Glomerular visceral epithelial cell (primary cell): ENCODE results near the gene RNASEH1.
A peak's percentile ranks its signal among the peaks of the same experiment; 100 is the strongest.

Experiments
- DNase-seq: peaks from one replicate; pipeline ENCODE4 v3.0.0-alpha.2; 2016; ENCODE audit errors: extremely low spot score

RNASEH1 gene

DNA sequence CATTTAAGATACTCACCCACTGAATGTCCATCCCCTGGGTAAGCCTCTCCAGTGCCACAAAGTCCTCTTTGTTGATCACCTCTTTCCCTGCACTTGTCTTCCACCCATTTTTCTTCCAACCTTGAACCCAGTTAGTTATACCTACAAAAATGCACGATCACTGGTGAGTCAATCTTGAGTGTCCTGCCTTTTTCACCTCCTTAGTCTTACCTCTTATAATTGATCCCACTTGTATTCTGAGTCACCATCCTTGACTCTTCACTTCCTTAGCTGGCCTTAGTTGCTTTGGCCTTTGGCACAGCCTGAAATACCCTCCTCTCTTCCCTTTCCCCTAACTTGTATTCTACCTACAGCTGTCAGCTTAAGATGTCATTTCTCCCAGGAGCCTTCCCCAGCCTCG is 10.2 kb downstream of the RNASEH1 start:
- DNase-seq, result no peak

DNA sequence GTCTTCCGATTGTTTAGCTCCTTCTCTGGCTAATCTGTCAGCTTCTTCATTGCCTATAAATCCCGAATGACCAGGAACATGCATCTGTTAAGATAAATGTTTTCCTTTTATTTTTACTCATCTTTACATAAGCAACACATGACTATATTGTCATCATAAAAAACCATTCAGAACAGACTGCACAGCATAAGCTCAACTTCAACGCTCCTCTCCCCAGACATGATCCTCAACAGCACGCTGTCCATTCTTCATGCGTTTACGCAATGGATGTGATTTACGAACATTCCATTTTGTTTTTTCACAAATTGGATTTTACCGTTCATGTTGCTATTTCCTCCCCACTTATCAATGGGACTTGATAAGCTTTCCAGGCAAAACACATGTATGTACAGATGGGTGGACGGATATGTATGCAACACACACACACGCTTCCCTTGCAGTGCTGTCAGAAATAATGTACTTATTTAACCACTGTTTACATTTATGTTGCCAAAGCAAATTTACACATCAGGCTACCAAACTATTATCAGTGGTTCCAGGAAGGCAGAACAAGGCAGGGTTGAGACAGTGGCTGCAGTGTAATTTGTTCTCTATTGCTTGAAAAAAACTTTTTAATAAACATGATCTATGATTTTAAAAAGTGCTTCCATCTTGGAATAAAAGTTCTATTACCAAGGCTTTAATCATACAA is 12.2 kb downstream of the RNASEH1 start:
- no peak for DNase-seq

DNA sequence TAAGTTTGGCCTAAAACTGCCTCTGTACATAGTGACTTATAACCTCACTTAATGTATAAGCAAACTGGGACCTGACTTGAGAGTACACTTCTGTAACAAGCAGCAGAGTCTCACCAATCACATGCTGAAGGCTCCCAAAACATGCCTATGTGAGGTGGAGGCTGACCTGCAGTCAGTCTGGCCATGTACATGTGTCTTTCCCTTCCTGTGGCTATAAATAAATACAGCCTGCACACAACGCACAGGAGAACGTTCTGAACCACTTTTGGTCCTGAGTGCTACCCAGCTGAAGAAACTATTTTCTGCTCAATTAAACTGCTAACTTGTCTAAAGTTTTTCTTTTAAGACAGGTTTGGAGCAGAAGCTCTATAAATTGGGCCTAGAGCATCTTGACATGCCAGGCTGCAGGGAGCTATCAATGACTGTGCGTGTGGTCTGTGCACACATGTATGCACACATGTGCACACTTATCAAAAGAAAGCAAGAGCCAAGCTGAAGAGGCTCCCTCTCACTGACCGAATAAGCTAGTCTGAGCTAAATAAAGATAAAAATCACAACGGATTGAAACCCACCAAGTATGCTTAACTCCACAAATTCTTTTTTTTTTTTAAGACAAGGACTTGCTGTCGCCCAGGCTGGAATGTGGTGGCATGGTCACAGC is 15.0 kb downstream of the RNASEH1 start:
- no peak for DNase-seq

DNA sequence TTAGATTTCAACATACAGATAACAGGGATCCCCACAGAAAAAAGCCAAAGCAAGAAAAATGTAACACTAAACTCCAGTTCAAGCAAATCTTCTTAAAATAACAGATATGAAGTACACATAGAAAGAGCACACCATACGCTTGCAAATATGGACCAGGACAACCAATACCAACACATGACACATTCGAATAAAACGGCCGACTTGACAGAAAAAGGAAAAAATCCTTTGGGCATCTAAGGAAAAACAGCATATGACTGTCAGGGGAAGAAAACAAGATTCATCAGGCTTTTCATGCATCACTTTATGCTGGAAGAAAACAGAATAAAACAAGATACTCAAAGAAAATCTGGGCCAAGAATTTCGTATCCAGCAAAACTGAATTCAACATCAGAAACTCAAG is 16.0 kb downstream of the RNASEH1 start:
- no peak for DNase-seq

DNA sequence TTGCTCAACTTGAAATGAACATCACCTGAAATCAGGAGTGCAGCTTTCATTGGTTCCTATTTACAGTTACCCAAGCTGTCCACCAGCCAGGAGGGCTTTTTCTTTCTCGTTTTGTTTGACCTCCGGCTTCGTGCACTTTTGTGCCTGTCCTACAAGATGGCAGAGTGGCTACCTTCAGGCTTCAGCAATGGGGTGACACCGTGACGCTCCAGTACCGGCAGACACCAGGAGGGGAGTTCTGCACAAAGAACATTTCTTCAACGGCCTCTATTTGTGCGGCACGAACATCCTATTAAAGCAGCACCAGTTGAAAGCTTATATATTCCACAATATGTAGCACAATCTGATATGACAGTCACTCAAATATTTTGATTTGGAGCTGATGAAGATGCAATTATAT is 18.3 kb downstream of the RNASEH1 start:
- DNase-seq, result no peak

DNA sequence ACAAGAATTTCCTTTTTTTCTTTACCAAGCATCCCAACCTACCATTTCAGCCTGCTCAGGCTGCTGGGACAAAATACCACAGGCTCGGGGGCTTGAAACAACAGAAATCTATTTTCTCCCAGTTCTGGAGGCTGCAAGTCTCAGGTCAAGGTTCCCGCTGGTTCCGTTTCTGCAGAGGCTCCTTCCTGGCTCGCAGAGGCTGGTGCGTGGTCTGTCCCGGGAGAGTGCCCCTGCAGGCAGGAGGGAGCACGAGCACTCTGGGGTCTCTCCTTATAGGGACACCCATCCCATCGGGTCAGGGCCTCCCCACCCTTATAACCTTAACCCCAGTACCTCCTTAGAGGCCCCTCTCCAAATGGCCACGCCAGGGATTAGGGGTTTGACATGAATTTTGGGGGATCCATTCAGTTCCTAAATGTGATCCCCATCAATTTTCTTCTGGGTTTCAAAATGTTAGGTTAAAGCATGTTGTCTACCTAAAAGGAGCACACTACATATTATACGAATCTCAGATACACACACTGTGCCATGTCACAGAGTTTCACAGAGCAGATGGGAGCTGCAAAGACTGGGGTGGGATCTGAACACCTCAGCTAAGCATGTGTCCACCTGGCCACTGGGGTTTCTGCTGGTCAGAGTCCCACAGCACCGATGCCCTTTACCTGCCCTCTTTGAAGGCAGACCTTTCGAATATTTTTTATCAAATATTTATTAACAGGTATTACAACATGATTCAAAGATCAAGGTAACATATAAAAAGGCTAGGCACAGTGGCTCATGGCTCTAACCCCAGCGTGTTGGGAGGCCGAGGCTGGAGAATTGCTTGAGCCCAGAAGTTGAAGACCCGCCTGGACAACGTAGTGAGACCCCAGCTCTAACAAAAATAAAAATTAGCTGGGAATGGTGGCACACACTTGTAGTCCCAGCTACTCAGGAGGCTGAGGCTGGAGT is 21.2 kb downstream of the RNASEH1 start:
- peak; percentile 64 for DNase-seq

DNA sequence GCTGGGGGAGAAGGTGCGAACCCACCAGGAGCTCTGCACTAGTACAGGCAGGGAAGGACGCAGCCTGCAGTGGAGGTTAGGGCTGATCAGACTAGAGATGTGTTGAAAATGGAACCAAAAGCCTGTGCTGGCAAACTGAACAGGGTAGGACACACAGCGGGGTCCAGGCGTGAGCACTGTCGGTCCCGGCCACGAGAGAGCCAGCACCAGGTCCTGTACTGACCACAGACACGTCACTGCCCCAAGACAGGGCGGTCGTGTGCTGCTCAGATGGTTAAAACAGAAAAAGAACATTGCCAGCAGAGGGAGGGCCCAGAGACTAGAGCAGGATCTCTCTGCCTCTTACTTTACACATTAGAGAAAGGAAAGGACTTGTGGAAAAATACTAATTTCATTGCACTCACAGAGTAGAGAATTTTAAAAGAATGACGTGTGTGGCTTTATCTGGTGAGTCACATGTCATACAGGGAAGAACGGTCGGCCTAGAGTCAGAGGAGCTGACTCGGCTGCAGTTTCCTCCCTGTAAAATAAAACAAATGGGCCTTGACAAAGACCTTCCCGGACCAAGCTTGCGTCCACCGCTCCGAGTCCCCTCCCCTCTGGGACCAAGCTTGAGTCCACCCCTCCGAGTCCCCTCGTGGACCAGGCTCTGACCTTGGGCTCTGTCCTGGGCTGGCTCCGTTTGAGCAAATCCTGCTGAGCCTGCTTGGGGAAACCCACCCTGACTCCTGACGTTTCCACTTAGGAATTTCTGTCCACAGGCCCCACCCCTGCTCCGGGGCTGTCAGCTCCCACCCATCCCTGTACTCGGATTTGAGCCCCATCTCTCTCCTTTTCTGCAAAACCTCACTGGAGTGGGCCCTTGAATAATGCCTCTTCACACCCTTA is 22.1 kb downstream of the RNASEH1 start:
- DNase-seq, result peak; percentile 77

DNA sequence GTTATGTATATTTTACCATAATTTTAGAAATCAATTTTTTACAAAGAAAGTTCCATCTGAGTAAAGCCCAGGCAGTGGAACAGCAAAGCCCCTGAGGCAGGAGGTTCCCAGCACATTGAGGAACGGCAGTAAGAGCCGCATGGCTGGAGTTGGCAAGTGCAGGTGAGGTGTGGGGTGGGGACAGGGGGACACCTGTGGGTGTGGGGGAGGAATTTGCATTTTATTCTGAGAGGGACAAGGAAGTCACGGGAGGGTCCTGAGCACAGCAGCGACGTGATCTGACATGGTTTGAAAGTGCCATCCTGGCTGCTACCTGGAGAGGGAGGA is 22.7 kb downstream of the RNASEH1 start:
- DNase-seq, result no peak

DNA sequence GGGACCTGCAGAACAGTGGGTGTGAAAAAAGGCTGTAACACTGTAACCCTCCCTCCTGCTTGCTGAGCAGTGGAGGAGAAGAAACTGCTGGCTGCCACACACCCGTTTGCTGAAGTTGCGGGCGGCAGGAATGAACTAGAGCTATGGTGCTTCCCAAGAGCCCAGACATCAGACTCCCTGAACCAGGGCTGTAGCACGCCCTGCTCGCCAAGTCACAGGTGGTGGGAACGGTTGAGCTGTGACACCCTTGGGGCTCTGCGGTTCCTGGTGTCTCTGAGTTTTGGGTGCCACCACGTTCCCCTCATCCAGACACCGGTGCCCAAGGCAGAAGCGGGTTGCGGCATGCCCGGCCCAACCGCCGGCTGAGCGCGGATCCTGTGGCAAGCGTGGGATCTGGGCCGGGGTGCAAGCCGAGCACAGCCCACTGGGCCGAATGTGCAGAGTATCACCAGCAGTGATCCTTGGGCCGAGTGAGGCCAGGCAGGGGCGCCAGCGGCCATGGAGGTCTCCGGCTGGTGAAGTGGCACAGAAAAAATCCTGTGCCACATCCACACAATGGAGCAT is 23.8 kb downstream of the RNASEH1 start:
- DNase-seq, result no peak

DNA sequence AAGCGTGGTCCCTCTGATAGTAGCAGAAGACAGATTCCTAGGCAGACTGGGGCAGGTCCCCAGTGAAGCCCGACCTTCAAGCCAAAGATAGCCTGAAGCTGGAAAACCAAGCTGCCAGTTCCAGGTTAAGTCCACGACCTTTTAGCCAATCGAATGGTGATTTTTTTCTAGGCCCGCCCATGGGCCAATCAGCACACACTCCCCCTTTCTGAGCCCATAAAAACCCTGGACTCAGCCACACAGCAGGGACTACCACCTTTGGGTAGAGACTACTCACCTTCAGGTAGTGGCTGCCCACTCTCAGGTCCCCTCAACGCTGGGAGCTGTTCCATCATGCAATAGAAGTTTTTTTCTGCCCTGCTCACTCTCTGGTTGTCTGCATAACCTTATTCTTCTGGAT is 24.3 kb downstream of the RNASEH1 start:
- no peak for DNase-seq

DNA sequence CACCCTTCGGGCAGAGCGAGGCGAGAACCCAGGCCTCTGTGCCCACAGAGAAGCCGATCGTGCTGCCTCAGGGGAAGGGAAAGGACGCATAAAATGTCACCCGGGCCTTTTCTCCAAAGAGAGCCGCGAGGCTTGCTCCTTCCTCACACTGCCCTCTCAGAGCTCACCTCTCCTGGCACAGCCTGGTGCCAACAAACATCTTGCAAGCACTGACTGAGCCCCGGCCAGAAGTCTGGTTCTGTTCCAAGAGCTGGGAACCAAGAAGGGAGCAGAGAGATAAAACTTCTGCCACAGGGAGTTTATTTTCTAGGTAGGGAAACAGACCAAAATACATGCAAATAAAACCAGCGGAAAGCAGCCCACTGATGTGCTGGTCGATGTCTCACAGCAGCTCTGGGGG is 25.2 kb downstream of the RNASEH1 start:
- no peak for DNase-seq

DNA sequence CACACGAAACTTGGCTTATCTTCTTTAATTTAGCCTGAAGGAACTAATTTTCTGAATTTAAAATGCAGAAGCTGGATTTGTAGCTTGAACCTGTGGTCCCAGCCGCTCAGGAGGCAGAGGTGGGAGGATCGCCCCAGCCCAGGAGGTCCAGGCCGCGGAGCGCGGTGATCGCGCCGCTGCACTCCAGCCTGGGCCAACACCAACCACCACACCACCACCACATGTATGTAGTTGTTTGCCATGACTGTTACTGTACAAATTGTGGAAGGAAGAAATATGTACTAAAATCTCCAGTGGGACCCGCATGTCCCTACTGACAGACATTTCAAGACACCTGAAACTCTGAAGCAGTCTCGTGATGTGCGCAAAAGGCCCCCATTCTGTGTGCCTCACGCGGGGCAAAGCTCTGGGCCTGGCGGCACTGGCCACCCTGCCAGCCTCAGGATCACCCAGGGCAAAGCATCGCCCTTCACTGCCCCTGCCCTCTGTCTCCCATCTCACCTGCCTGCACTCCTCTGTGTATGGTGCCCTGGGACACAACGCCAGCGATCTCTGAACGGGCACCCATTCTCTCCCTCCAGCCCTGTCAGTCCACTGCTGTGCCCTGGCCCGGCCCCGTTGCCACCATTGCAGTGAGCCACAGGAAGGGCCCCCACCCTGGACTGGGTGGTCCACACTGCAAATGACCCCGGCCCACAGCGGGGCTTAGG is 28.7 kb downstream of the RNASEH1 start:
- no peak for DNase-seq

DNA sequence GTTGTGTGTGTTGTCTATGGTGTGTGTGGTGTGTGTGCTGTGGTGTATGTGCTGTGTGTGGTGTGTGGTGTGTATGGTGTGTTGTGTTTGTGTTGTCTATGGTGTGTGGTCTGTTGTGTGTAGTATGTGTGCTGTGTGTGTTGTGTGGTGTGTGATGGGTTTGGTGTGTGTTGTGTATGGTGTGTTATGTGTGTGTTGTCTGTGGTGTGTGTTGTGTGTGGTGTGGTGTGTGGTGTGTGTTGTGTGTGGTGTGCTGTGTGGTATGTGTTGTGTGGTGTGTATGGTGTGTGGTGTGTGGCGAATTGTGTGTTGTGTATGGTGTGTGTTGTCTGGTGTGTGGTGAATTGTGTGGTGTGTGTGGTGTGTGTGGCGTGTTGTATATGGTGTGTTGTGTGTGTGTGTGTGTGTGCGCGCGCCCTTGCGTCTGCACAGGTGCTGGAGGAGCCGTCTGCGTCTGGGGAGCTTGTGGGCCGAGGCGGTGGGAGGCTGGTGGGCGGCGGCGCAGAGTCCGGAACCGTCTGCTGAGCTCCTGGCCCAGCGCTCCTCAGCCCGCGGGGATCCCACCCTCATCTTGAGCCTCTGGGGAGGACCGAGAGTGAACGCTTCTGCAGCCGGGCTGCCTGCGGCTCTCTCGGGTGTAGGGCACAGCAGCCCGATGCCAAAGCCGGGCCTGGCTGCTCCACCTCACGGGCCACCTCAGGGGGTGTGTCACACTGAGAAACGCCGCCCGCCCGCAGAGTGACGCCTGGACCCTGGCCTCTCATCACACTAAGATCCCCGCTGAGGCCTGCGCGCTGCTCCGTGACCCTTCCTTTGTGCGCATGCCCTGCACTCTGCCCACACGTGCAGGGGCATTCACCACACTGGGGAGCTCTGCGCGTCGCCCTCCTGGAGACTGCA is 30.0 kb downstream of the RNASEH1 start:
- DNase-seq, result no peak

DNA sequence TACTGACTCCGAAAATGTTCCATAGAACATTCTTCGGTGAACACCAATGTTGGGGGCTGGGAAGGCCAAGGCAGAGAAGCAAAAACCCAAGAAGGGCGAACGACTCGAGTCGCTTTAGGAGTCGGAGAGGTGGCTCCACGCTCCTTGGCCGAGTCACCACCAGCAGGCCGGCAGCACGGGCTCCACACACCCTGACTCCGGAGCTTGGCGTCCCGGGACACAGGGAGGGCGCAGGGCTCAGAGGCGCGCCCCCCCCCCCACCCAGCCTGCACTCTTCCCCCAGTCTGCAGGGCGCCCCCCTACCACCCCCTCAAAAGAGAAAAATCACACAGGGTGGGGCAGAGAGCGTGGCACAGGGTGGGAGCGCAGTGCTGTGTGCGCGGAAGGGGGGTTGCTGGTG is 31.3 kb downstream of the RNASEH1 start:
- no peak for DNase-seq

DNA sequence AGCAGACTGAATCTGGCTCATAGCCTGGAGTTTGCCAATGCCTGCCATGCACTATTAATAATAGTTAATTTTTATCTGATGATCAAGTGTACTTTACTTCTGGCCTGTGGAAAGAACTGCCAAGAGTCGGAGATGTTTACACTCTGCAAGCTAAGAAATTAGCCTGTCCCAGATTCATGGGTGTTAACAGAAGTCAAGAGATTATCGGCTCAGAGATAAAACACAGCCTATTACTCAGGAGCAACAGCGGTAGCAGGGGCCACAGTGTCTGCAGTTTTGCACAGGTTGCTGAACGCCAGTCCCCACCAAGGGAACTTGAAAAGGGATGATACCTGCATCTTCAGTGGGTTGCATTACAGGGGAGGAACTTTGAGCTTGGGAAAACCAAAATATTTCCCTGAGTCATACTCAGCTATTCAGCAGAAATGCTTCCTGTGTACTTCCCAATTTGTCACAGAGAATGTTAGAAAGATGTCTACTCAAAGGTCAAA is 34.5 kb downstream of the RNASEH1 start:
- peak; percentile 6 for DNase-seq

DNA sequence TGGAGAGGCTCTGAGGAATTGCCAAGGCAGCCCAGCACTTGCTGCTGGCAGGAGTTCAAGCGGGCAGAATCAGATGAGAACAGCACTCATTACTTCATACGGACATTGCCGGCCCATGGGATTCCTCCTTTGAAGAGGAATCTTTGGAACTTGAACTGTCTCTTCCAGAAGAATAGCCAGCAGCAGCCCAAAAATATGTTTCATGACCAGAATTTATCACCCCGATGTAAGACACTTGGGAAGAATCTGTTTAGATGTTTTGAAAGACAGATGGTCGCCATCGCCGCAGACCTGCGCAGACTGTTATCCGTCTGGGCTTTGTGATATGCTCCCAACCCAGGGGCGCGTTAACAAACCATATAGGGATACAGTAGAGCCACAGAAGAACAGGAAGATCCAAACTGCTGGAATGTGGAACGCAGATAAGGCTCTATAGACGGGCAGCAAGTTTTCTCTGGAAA is 35.1 kb downstream of the RNASEH1 start:
- DNase-seq, result no peak

DNA sequence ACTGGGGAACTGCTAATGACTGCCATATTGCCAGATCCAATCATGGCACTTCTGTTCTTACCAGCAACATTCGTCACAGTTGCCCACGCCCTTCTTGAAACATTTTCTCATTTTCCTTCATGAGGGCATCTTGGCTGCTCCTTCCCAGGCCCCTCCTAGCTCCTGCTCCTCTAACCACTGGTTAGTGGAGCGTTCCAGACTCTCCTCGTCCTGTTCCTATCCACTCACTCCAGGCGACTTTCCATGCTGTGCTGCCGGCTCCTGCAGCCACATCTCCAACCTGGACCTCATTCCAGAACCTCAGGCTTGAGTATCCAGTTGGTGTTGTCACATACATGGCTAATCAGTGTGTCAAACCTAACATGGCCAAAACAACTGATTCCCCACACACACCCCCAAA is 37.5 kb downstream of the RNASEH1 start:
- DNase-seq, result no peak

DNA sequence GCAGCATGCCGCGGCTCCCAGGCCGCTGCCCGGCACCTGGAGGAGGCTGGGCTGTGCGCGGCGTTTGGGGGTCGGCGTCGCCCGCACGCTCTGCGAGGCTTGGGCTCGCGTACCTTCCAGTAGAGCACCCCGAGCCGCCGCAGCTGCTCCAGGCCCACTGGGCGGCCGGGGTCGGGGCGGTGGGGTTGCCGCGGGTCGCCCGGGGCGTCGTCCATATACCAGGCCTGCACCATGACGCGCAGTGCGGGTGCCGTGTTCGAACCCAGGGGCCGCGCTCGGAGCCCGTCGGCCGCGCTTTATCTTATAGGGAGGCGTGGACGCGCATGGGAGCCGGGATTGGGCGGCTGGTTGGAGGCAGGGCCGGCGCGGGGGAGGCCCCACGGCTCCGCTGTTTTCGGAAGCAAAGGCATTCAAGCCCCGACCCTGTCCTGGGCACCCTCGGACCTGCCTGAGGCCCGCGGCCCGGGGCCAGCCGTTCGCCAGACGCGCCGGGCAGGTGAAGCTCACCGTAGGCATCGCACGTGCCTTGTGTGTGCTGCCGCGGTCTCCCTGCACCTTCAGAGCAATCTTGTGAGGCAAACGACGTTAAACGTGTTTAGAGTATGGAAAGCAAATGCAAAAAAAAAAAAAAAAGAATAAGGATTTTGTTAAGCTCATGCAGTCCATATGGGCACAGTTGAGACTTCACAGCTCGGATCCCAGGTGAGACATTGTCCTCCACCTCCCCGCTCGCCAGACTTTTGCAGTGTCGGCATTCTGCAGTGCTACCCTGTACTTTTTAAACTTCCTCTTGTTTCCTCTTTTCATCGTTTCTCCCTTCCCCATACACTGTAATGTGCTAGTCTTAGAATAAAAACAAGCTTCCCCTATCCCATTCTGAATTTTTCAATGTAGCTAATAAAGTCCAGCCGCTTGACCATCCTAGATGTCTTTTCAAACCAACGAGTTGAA is 38.6 kb downstream of the RNASEH1 start, which contains the start of gene ADI1:
TSS of gene ADI1 (minus strand) at position 277 of the 951 bp plus-strand sequence. CDS start at position 233, 44 bp downstream.
- peak; percentile 71 for DNase-seq
